BE2C (cell line): ENCODE measurements around the gene NFX1.

Experiments used
- DNase-seq: peaks from one replicate; pipeline ENCODE4 v3.0.0-alpha.2; 2020
- H3K27me3 ChIP-seq: fragments of 250-450 bp; sonication (Bioruptor Pico); 2 replicates; pipeline ENCODE4 v1.5.1; 2020; ENCODE audit warnings: mild to moderate bottlenecking
- H3K36me3 ChIP-seq: fragments of 250-450 bp; sonication (Bioruptor Pico); 2 replicates; pipeline ENCODE4 v1.5.1; 2020; ENCODE audit warnings: mild to moderate bottlenecking
- H3K4me1 ChIP-seq: fragments of 250-450 bp; sonication (Bioruptor Pico); 2 replicates; pipeline ENCODE4 v1.5.1; 2020
- H3K4me3 ChIP-seq: 2 replicates; pipeline ENCODE4 v1.5.1; 2011; ENCODE audit warnings: low read depth, low read length
- H3K9me3 ChIP-seq: fragments of 250-450 bp; sonication (Bioruptor Pico); 2 replicates; pipeline ENCODE4 v1.5.1; 2020
- TF ChIP-seq, protein P1 (sequence below): IDR thresholded peaks from 2 replicates; pipeline ENCODE4 v1.5.1; 2012; ENCODE audit warnings: mild to moderate bottlenecking, low read depth, low read length

NFX1 gene

DNA sequence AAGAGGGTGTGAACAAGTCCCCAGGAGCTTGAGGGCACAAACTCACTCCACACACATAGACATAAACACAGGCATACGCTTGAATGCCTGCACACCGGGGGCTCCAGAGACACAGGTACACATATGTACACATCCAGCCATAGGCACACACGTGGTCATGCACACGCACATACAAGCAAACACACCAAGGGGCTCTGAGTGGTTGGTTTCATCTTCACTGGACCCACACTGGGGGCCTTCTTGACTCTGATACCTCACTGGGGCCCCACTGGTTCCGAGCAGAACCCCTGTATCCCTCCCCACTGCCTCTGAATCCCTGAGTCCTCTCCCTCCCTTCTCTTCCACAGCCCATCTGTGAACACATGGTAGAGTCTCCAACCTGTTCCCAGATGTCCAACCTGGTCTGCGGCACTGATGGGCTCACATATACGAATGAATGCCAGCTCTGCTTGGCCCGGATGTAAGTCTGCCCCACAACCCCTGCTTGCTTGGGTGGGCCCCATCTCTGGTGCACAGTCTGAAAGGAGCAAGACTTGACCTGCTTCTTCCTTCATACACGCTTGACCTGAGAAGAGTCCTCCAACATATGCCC, 44.0 kb upstream of the NFX1 start:
- TF ChIP-seq, protein P1, sequence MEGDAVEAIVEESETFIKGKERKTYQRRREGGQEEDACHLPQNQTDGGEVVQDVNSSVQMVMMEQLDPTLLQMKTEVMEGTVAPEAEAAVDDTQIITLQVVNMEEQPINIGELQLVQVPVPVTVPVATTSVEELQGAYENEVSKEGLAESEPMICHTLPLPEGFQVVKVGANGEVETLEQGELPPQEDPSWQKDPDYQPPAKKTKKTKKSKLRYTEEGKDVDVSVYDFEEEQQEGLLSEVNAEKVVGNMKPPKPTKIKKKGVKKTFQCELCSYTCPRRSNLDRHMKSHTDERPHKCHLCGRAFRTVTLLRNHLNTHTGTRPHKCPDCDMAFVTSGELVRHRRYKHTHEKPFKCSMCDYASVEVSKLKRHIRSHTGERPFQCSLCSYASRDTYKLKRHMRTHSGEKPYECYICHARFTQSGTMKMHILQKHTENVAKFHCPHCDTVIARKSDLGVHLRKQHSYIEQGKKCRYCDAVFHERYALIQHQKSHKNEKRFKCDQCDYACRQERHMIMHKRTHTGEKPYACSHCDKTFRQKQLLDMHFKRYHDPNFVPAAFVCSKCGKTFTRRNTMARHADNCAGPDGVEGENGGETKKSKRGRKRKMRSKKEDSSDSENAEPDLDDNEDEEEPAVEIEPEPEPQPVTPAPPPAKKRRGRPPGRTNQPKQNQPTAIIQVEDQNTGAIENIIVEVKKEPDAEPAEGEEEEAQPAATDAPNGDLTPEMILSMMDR = no peak
- H3K27me3 ChIP-seq = no peaks in the 10 kb centered on the region
- H3K36me3 ChIP-seq = peaks cover 4% of the 10 kb centered on the region
- H3K4me1 ChIP-seq = no peaks in the 10 kb centered on the region
- no peak overlapping the region for H3K4me3 ChIP-seq
- H3K9me3 ChIP-seq = no peaks in the 10 kb centered on the region
- DNase-seq = no peak

- Histone ChIP-seq H3K9me3 (no peaks in the 10 kb centered on the region), H3K4me1 (no peaks in the 10 kb centered on the region), H3K4me3 (no peak overlapping the region), H3K36me3 (peaks cover 11% of the 10 kb centered on the region), H3K27me3 (no peaks in the 10 kb centered on the region)
- TF ChIP-seq, protein P1 = no peak
- DNase-seq = no peak
Measured at GRCh38 chr9:33248606-33249005, 41.7 kb upstream of the NFX1 start.

- Histone ChIP-seq H3K36me3 (peaks cover 16% of the 10 kb centered on the region), H3K27me3 (no peaks in the 10 kb centered on the region), H3K9me3 (no peaks in the 10 kb centered on the region), H3K4me3 (no peak overlapping the region), H3K4me1 (no peaks in the 10 kb centered on the region)
- no peak for DNase-seq
- TF ChIP-seq, protein P1 = no peak; the same call in 1 of the 2 replicates
Measured at GRCh38 chr9:33249087-33249658, 41.1 kb upstream of the NFX1 start.

DNA sequence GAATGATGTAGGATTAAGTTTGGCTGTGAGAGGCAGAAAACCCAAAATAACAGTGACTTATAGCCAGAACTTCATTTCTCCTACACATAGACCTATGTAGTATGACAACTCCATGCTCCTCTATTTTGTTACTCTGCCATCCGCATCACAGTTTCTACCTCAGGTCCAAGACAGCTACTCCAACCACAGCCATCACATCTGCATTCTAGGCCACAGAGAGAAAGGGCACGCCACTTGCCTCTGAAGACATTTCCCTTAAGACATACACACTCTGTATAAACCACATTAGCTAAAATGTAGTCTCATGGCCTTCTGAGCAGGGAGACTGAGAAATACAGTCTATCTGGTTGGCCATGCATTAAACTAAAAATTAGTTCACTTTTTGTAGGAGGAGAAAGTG, 40.3 kb upstream of the NFX1 start:
- Histone ChIP-seq H3K4me3 (no peak overlapping the region), H3K36me3 (peaks cover 24% of the 10 kb centered on the region), H3K4me1 (no peaks in the 10 kb centered on the region), H3K9me3 (no peaks in the 10 kb centered on the region), H3K27me3 (no peaks in the 10 kb centered on the region)
- DNase-seq = no peak
- TF ChIP-seq, protein P1 = no peak

GRCh38 chr9:33250458-33250995, 39.8 kb upstream of the NFX1 start:
- Histone ChIP-seq H3K36me3 (peaks cover 29% of the 10 kb centered on the region), H3K9me3 (no peaks in the 10 kb centered on the region), H3K27me3 (no peaks in the 10 kb centered on the region), H3K4me1 (no peaks in the 10 kb centered on the region), H3K4me3 (no peak overlapping the region)
- no peak for DNase-seq
- TF ChIP-seq, protein P1 = no peak

DNA sequence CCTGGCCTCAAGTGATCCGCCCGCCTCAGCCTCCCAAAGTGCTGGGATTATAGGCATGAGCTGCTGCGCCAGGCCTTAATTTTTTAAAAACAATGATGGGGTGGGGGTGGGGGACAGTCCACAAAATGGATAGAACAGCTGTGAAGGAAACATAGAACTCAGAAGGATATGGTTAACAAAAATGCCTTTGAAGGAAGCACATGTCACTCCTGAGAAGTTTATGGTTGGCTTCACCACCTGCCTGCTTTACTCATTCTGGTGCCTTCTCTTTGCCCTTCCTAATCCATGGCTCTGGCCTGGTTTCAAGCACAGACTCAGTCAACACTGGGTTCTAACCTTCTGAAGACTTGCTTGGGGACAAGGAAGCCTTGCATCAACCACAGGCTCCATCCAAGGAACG, 36.1 kb upstream of the NFX1 start:
- H3K9me3 ChIP-seq = no peaks in the 10 kb centered on the region
- DNase-seq = no peak
- H3K27me3 ChIP-seq = no peaks in the 10 kb centered on the region
- peaks cover 65% of the 10 kb centered on the region for H3K36me3 ChIP-seq
- TF ChIP-seq, protein P1 = no peak
- H3K4me3 ChIP-seq = no peak overlapping the region
- H3K4me1 ChIP-seq = no peaks in the 10 kb centered on the region
